ENCODE data around the gene GRIK2.

- TF ChIP-seq CTCF (conservative IDR thresholded peaks at IDR 0.05 in 1 of 2, IDR thresholded peaks at IDR 0.05 in 1 of 2; ENCODE audit: extremely low read depth in 1 of 2, insufficient read depth in 1 of 2, low read depth in 1 of 2, low read length in 2 of 2) (no peak), EZH2 (IDR thresholded peaks at IDR 0.05; ENCODE audit: borderline replicate concordance, low read length) (no peak)
Observed at GRCh38 chr6:101626269-101626668, 232.8 kb downstream of the GRIK2 start.

All from mammary epithelial cell (primary cell).